AG09319 (cell line): ENCODE results near the gene GGA3.
"Not testable (repeated sequence)": the region's sequence is repeated elsewhere in the genome, so short reads cannot be mapped to it uniquely, and the experiment has no call there.

ENCODE experiments used
- DNase-seq: peaks from one replicate; pipeline ENCODE4 v3.0.0-alpha.2; 2010; ENCODE audit warnings: low read depth; ENCODE audit errors: extremely low read depth
- TF ChIP-seq, protein P1 (sequence below): IDR thresholded peaks from 2 replicates; pipeline ENCODE4 v1.5.1; 2011; ENCODE audit warnings: low read depth, mild to moderate bottlenecking, inconsistent platforms, low read length, moderate library complexity

The GGA3 gene

DNA sequence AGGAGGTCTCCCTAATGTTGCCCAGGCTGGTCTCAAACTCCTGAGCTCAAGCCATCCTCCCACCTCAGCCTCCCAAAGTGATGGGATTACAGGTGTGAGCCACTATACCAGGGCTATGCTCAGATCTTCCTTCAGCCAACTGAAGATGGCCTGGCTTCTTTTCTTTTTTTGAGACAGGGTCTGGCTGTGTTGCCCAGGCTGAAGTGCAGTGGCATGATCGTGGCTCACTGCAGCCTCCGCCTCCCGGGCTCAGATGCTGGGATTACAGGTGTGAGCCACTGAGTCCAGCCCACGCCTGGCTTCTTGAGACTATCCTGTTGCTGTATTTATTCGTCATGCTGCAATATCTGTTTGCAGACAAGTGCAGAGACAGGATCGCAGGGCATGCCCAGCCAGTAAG, 23.7 kb upstream of the GGA3 start:
- TF ChIP-seq, protein P1, sequence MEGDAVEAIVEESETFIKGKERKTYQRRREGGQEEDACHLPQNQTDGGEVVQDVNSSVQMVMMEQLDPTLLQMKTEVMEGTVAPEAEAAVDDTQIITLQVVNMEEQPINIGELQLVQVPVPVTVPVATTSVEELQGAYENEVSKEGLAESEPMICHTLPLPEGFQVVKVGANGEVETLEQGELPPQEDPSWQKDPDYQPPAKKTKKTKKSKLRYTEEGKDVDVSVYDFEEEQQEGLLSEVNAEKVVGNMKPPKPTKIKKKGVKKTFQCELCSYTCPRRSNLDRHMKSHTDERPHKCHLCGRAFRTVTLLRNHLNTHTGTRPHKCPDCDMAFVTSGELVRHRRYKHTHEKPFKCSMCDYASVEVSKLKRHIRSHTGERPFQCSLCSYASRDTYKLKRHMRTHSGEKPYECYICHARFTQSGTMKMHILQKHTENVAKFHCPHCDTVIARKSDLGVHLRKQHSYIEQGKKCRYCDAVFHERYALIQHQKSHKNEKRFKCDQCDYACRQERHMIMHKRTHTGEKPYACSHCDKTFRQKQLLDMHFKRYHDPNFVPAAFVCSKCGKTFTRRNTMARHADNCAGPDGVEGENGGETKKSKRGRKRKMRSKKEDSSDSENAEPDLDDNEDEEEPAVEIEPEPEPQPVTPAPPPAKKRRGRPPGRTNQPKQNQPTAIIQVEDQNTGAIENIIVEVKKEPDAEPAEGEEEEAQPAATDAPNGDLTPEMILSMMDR = no peak
- DNase-seq = no peak

DNA sequence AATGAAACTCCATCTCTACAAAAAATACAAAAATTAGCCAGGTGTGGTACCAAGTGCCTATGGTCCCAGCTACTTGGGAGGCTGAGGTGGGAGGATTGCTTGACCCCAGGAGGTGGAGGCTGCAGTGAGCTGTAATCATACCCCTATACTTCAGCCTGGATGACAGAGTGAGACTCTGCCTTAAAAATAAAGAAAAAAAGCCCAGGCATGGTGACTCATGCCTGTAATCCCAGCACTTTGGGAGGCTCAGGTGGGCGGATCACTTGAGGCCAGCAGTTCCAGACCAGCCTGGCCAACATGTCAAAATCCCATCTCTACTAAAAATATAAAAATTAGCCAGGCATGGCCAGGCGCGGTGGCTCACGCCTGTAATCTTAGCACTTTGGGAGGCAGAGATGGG, 18.8 kb upstream of the GGA3 start:
- not testable (repeated sequence) for DNase-seq

DNA sequence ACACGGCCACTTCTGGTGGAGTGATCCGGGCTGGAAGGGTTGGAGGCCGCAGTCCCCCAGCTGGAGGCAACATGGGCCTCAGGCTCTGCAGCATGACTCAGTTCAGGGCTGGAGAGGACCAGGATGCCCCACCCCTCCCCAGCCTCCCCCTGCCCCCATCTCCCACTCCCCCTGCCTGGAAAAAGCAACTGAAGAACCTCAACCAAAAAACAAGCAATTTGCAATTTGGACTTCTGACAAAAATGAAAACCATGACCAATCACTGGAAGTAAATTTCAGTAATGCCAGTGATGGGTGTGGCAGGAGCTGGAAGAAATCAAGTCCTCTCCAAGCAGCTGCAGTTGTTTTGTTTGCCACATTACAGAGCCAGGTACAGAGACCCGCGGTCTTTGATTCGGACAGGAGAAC, 16.3 kb upstream of the GGA3 start:
- TF ChIP-seq, protein P1 = no peak
- DNase-seq = peak; percentile 69

DNA sequence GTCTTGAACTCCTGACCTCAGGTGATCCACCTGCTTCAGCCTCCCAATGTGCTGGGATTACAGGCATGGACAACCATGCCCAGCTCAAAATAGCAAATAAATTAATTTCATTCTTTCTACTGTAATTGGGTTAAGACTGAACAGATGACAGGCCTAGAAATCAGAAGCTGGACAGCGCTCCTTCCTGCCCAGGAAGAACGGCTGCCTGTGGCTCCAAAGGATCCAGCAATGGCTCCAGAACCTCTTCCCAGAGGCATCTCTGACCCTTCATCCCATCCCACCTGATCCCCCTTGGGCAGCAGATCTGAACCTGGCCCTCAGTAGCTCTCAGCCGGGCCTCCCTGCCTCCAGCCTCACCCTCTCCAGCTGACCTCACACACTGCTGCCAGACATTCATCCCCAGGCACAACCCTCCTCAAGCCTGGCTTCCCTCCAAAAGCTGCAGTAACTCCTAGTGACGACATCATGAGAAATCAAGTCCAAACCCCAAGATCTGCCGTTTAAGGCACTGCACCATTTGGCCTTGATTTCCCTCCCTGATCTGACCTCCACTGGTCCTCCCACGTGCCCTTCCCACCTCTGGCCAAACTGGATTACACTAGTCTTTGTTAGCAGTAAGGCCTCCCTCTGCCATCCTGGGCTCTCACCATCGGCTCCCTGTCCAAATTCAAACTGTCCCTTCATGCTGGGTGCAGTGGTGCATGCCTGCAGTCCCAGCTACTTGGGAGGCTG, 12.7 kb upstream of the GGA3 start:
- DNase-seq = no peak
- TF ChIP-seq, protein P1 = no peak

DNA sequence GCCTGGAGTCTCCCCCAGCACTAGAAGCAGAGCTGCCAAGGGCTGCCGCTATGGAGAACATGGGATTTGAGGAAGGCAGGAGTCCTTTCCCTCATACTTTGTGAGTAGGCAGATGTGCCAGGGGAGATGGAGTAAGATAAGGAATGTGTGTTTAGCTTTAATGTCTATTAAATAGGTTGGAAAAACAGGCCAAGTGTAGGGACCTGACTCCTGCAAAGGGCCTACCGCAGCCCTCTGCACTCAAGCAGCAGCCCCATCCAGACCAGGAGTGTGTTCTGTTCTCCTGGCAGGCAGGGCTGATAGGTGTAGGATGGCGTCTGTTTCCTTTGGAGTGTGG, 11.4 kb upstream of the GGA3 start:
- no peak for DNase-seq
- TF ChIP-seq, protein P1 = no peak

DNA sequence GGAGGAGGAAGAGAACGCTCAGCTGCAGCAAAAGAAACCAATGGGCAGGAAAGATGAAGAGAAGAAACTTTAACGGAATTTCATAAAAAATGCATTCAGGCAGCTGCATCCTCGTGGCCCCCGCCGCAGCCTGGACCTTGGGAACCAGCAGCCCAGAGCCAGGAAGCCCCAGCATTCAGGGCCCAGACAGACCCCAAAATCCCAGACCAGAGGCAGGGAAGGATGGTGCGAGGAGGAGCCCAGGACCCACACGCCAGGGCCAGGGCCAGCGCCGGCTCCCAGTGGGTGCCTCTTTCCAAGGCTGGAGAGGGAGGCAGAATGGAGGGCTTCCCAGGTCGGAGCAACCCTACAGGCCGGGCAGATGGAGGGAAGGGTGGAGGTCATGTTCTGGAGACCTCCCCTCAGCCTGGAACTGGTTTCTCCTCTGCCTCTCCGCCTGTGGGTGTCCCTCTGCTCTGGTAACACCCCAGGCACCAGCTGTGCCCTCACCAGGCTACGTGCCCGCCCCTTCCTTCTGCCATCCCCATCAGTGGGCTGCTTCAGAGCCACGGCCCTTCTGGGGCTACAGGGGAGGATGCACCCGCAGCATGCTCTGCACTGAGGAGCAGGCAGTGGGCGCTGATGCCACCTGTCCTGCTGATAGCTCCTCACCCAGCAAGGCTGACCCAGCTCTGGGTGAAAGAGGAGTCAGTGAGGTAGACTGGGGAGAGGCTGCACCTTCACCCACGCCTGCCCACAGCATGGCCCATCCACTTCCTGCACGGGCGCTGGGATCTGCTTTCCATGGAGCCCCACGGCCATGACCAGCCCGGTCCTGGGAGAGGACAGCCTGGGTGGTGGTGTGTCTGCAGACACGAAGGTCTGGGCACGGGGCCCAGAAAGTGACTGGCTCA, 10.8 kb upstream of the GGA3 start:
- TF ChIP-seq, protein P1 = no peak
- no peak for DNase-seq

DNA sequence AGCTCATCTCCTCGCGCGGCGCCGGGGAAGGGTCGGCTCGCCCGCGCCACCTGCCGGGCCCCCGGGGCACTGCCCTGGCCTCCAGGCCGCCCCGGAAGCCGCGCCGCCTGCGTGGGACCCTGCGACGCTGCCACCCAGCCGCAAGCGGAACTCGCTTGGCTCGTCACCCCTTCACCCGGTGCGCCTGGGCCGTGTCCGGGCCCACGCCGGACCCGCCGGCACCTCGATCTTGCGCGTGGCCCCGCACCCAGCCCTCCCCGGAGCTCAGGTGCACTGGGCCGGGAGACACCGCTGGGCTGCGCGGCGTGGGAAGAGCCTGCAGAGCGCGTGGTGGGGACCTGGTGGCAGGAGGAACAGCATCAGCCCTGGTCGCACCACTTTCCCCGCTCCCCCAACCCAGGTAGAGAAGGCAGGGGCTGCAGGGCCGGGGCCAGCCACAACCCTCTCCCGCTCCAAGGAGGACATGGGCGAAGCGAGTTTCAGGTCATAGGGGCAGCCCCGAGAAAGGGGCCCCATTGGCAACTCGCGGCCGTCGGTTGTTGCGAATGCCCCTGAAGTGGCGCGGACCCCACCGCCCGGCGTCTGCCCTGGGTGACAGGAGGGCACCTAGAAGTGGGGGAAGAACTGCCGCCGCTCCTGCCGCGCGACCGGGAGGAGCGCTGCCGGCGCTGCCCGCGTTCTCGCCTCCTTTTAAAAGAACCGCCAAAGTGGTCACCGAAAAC, 10.0 kb upstream of the GGA3 start:
- DNase-seq = no peak
- TF ChIP-seq, protein P1 = peak; percentile 36
